ENCODE data around the gene MC3R. TPM values are rescaled to one million over a fixed set of nuclear protein-coding genes. Genes with fewer than 3 reads are reported as not detected.
"Not testable (repeated sequence)": the region's sequence is repeated elsewhere in the genome, so short reads cannot be mapped to it uniquely, and the experiment has no call there.

MC3R gene
- total and polyA plus RNA-seq, 10 donors: not detected

DNA sequence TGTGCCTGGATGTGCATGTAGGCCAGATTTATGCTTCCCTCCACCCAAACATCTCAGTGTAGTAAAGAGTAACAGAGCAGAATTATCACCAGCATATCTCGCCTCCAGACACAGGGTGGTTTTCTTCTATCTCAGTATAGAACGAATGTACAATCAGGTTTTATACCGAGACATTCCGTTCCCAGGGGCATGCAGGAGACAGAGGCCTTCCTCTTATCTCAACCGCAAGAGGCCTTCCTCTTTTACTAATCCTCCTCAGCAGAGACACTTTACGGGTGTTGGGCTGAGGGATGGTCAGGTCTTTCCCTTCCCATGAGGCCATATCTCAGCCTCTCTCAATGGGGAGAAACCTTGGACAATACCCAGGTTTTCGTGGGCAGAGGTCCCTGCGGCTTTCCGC is 36.4 kb upstream of the MC3R start:
- peaks cover 0 to 36% (median 0%) of the 10 kb centered on the region in 7 donors for H3K27me3 ChIP-seq (replicated peaks in 1 of 7)
- H3K9me3 ChIP-seq: no peaks in the 10 kb centered on the region
- H3K27ac ChIP-seq: no peak overlapping the region
- intact Hi-C loops (cut with DNase I; ENCODE audit: low total_unique reads): no loop called here
- no peak for DNase-seq
- 37 to 55% (median 49%) methylated on average over 9 of the region's 9 CpGs for WGBS, 5 donors
- no peak overlapping the region for H3K4me3 ChIP-seq
- TF ChIP-seq, protein P1, sequence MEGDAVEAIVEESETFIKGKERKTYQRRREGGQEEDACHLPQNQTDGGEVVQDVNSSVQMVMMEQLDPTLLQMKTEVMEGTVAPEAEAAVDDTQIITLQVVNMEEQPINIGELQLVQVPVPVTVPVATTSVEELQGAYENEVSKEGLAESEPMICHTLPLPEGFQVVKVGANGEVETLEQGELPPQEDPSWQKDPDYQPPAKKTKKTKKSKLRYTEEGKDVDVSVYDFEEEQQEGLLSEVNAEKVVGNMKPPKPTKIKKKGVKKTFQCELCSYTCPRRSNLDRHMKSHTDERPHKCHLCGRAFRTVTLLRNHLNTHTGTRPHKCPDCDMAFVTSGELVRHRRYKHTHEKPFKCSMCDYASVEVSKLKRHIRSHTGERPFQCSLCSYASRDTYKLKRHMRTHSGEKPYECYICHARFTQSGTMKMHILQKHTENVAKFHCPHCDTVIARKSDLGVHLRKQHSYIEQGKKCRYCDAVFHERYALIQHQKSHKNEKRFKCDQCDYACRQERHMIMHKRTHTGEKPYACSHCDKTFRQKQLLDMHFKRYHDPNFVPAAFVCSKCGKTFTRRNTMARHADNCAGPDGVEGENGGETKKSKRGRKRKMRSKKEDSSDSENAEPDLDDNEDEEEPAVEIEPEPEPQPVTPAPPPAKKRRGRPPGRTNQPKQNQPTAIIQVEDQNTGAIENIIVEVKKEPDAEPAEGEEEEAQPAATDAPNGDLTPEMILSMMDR (IDR thresholded peaks at IDR 0.05 in 8 of 11, conservative IDR thresholded peaks at IDR 0.05 in 3 of 11): no peak
- TF ChIP-seq POLR2A (IDR thresholded peaks at IDR 0.05) (no peak), POLR2AphosphoS5 (IDR thresholded peaks at IDR 0.05) (no peak)
- no peaks in the 10 kb centered on the region for H3K4me1 ChIP-seq
- H3K36me3 ChIP-seq: no peaks in the 10 kb centered on the region

GRCh38 chr20:56213321-56213720 is 35.2 kb upstream of the MC3R start:
- DNase-seq: no peak
- TF ChIP-seq POLR2AphosphoS5 (IDR thresholded peaks at IDR 0.05): no peak
- TF ChIP-seq, protein P1 (IDR thresholded peaks at IDR 0.05 in 8 of 11, conservative IDR thresholded peaks at IDR 0.05 in 3 of 11): no peak
- TF ChIP-seq POLR2A (IDR thresholded peaks at IDR 0.05): no peak
- intact Hi-C loops (cut with DNase I; ENCODE audit: low total_unique reads): no loop called here
- Histone ChIP-seq H3K27me3 (replicated peaks in 1 of 7) (peaks cover 0 to 39% (median 0%) of the 10 kb centered on the region in 7 donors), H3K36me3 (no peaks in the 10 kb centered on the region), H3K27ac (no peak overlapping the region), H3K9me3 (peaks cover 0 to under 1% (median 0%) of the 10 kb centered on the region in 8 donors), H3K4me3 (no peak overlapping the region), H3K4me1 (no peaks in the 10 kb centered on the region)
- 86 to 95% (median 94%) methylated on average over 2 of the region's 2 CpGs for WGBS, 5 donors

DNA sequence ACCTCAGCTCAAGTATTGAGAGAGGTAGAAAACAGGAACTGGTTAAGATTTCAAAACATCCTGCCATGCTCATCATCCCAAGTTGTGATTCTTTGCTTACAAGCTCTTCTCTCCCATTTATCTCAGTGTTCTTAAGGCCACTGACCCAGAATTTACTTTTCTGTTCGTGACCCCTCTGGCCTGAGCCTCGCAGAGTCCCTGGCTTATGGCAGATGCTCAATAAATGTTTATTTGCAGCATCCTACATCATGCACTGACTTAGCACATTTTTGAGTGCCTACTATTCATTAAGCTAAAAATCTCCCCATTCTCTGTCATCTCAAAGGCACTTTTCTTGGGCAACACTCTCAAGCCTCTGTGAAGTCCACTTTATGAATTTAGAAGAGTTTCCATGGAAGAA is 33.4 kb upstream of the MC3R start:
- intact Hi-C loops (cut with DNase I; ENCODE audit: low total_unique reads): no loop called here
- H3K36me3 ChIP-seq: no peaks in the 10 kb centered on the region
- peaks cover 0 to 16% (median 10%) of the 10 kb centered on the region in 8 donors for H3K9me3 ChIP-seq
- TF ChIP-seq, protein P1 (IDR thresholded peaks at IDR 0.05 in 8 of 11, conservative IDR thresholded peaks at IDR 0.05 in 3 of 11): no peak
- TF ChIP-seq POLR2A (IDR thresholded peaks at IDR 0.05): no peak
- TF ChIP-seq POLR2AphosphoS5 (IDR thresholded peaks at IDR 0.05): no peak
- no peak for DNase-seq
- H3K4me1 ChIP-seq: no peaks in the 10 kb centered on the region
- H3K4me3 ChIP-seq: no peak overlapping the region
- WGBS, 5 donors: 13 to 53% (median 20%) methylated on average over 2 of the region's 2 CpGs
- H3K27me3 ChIP-seq (replicated peaks in 1 of 7): peaks cover 0 to 32% (median 0%) of the 10 kb centered on the region in 7 donors
- no peak overlapping the region for H3K27ac ChIP-seq

- intact Hi-C loops (cut with DNase I; ENCODE audit: low total_unique reads): no loop called here
- H3K4me3 ChIP-seq: no peak overlapping the region
- no peaks in the 10 kb centered on the region for H3K36me3 ChIP-seq
- H3K9me3 ChIP-seq: peaks cover 0 to 21% (median 12%) of the 10 kb centered on the region in 8 donors
- TF ChIP-seq POLR2AphosphoS5 (IDR thresholded peaks at IDR 0.05) (no peak), POLR2A (IDR thresholded peaks at IDR 0.05) (no peak)
- TF ChIP-seq, protein P1 (IDR thresholded peaks at IDR 0.05 in 8 of 11, conservative IDR thresholded peaks at IDR 0.05 in 3 of 11): no peak
- no peaks in the 10 kb centered on the region for H3K4me1 ChIP-seq
- no peak for DNase-seq
- H3K27ac ChIP-seq: no peak overlapping the region
- WGBS, 5 donors: 55 to 70% (median 60%) methylated on average over 2 of the region's 2 CpGs
- H3K27me3 ChIP-seq (replicated peaks in 1 of 7): peaks cover 0 to 32% (median 0%) of the 10 kb centered on the region in 7 donors
Measured at GRCh38 chr20:56217829-56218228, 30.7 kb upstream of the MC3R start.

DNA sequence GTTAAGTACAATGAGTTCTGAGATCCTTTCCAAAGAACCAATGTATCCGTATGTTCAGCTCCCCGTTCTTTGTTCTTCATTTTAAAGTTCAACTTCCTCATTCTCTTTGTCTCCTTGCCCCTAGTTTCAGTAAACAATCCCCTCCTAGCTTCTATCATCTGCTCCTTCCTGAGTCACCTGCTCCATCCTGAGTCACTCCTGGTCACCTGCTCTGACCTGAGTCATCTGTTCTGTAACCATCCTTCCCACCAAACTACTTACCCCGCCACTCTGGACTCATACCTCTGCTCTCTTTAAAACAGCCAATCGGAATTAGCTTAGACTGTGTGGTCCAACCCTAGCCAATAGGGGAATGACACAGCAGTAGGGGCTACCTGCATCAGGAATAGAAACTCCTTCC is 27.3 kb upstream of the MC3R start:
- intact Hi-C loops (cut with DNase I; ENCODE audit: low total_unique reads); DNase-seq; H3K27ac ChIP-seq; H3K4me1 ChIP-seq; H3K36me3 ChIP-seq; H3K4me3 ChIP-seq: not testable (repeated sequence)
- Histone ChIP-seq H3K9me3 (peaks cover 0 to 26% (median 12%) of the 10 kb centered on the region in 8 donors), H3K27me3 (replicated peaks in 1 of 7) (peaks cover 0 to 12% (median 0%) of the 10 kb centered on the region in 7 donors)
- 55 to 78% (median 74%) methylated on average over 4 of the region's 4 CpGs for WGBS, 5 donors

All from spleen (tissue), 11 donors.